Lower lobe of right lung (tissue), 2 donors: Measurements from ENCODE around the gene C2CD3. TPM values are rescaled to one million over a fixed set of nuclear protein-coding genes. Genes with fewer than 3 reads are reported as not detected.
A peak's percentile ranks its signal among the peaks of the same experiment; 100 is the strongest.

Source experiments
- ATAC-seq, 2 donors: fragments of 200-7000 bp; cut with Tn5 transposase; one replicate each; pipeline ENCODE4 v1.9.1; 2020 to 2022; ENCODE audit warnings: mild to moderate bottlenecking in 2 of 2, moderate library complexity in 2 of 2
- DNase-seq: peaks from one replicate; pipeline ENCODE4 v3.0.0-alpha.2; 2020
- H3K27ac ChIP-seq: fragments of 200-600 bp; one replicate; pipeline ENCODE4 v1.8.0; 2022
- H3K27me3 ChIP-seq: fragments of 200-600 bp; one replicate; pipeline ENCODE4 v1.8.0; 2022; ENCODE audit warnings: low read depth
- H3K36me3 ChIP-seq: fragments of 200-600 bp; one replicate; pipeline ENCODE4 v1.8.0; 2022; ENCODE audit warnings: mild to moderate bottlenecking
- H3K4me1 ChIP-seq: fragments of 200-600 bp; one replicate; pipeline ENCODE4 v1.8.0; 2022
- H3K4me3 ChIP-seq: fragments of 200-600 bp; one replicate; pipeline ENCODE4 v1.8.0; 2022; ENCODE audit warnings: mild to moderate bottlenecking
- H3K9me3 ChIP-seq: fragments of 200-600 bp; one replicate; pipeline ENCODE4 v1.8.0; 2022
- CTCF ChIP-seq: fragments of 200-600 bp; IDR thresholded peaks from one replicate; pipeline ENCODE4 v1.8.0; 2022; ENCODE audit warnings: antibody characterized with exemption, mild to moderate bottlenecking
- intact Hi-C: fragments of 100-400 bp; cut with DNase I; formaldehyde crosslinking; loops from one replicate; pipeline ENCODE4 v1.11.0; 2022
- total RNA-seq: library from RNA; stranded (reverse); fragmentation: NEBNext Ultra II Directional; extraction: Animal tissue kit (Norgen Biotek cat#: 25700); gene quantifications from one replicate; pipeline ENCODE4 v1.2.1, GENCODE V29; 2021
- donor health status: DM: no; HTN: yes; CAD: no; lungs with severe emphysema.

The C2CD3 gene
- total RNA-seq, 1 donor from 2014 or later = 31.0 TPM

GRCh38 chr11:73971175-73971719 is 199.6 kb downstream of the C2CD3 start:
- intact Hi-C loops = no loop called here
- TF ChIP-seq CTCF = no peak
- Histone ChIP-seq H3K4me3 (no peak overlapping the region), H3K9me3 (no peaks in the 10 kb centered on the region), H3K27ac (no peak overlapping the region), H3K36me3 (peaks cover 20% of the 10 kb centered on the region), H3K4me1 (peaks cover 21% of the 10 kb centered on the region), H3K27me3 (no peaks in the 10 kb centered on the region)
- DNase-seq (no peak), ATAC-seq (no peak)

- intact Hi-C loops = no loop called here
- Histone ChIP-seq H3K4me3 (no peak overlapping the region), H3K4me1 (peaks cover 21% of the 10 kb centered on the region), H3K36me3 (peaks cover 10% of the 10 kb centered on the region), H3K9me3 (no peaks in the 10 kb centered on the region), H3K27ac (no peak overlapping the region), H3K27me3 (no peaks in the 10 kb centered on the region)
- peak in 1 of 2 donors; percentile 11 for ATAC-seq
- TF ChIP-seq CTCF = no peak
- peak; percentile 28 for DNase-seq
Measured at GRCh38 chr11:73969991-73970800, 200.6 kb downstream of the C2CD3 start.

- Histone ChIP-seq H3K4me3 (no peak overlapping the region), H3K27me3 (no peaks in the 10 kb centered on the region), H3K36me3 (no peaks in the 10 kb centered on the region), H3K27ac (no peak overlapping the region), H3K4me1 (peaks cover 10% of the 10 kb centered on the region), H3K9me3 (no peaks in the 10 kb centered on the region)
- DNase-seq (no peak), ATAC-seq (no peak)
- TF ChIP-seq CTCF = no peak
- intact Hi-C loops = no loop called here
Measured at GRCh38 chr11:73969091-73969490, 201.7 kb downstream of the C2CD3 start.

- DNase-seq (peak; percentile 27), ATAC-seq (no peak)
- H3K36me3 ChIP-seq = no peaks in the 10 kb centered on the region
- H3K27me3 ChIP-seq = no peaks in the 10 kb centered on the region
- H3K4me3 ChIP-seq = no peak overlapping the region
- no peak overlapping the region for H3K27ac ChIP-seq
- TF ChIP-seq CTCF = no peak
- H3K4me1 ChIP-seq = peaks cover 3% of the 10 kb centered on the region
- intact Hi-C loops = no loop called here
- no peaks in the 10 kb centered on the region for H3K9me3 ChIP-seq
Measured at GRCh38 chr11:73968356-73968966, 202.3 kb downstream of the C2CD3 start.

- no peak for TF ChIP-seq CTCF
- Histone ChIP-seq H3K36me3 (no peaks in the 10 kb centered on the region), H3K4me3 (no peak overlapping the region), H3K27me3 (no peaks in the 10 kb centered on the region), H3K27ac (no peak overlapping the region), H3K9me3 (no peaks in the 10 kb centered on the region), H3K4me1 (no peaks in the 10 kb centered on the region)
- DNase-seq (no peak), ATAC-seq (no peak)
- intact Hi-C loops = no loop called here
Measured at GRCh38 chr11:73965764-73966121, 205.1 kb downstream of the C2CD3 start.
